Measurements from ENCODE around the gene LYPD5.
"Not testable (repeated sequence)": the region's sequence is repeated elsewhere in the genome, so short reads cannot be mapped to it uniquely, and the experiment has no call there.

- TF ChIP-seq, protein P1, sequence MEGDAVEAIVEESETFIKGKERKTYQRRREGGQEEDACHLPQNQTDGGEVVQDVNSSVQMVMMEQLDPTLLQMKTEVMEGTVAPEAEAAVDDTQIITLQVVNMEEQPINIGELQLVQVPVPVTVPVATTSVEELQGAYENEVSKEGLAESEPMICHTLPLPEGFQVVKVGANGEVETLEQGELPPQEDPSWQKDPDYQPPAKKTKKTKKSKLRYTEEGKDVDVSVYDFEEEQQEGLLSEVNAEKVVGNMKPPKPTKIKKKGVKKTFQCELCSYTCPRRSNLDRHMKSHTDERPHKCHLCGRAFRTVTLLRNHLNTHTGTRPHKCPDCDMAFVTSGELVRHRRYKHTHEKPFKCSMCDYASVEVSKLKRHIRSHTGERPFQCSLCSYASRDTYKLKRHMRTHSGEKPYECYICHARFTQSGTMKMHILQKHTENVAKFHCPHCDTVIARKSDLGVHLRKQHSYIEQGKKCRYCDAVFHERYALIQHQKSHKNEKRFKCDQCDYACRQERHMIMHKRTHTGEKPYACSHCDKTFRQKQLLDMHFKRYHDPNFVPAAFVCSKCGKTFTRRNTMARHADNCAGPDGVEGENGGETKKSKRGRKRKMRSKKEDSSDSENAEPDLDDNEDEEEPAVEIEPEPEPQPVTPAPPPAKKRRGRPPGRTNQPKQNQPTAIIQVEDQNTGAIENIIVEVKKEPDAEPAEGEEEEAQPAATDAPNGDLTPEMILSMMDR (IDR thresholded peaks at IDR 0.05): not testable (repeated sequence)
- TF ChIP-seq POLR2A, POLR2AphosphoS5 (IDR thresholded peaks at IDR 0.05): not testable (repeated sequence)
Measured at GRCh38 chr19:43817454-43817853, 15.2 kb upstream of the LYPD5 start.

Data from sigmoid colon (tissue), 4 donors.